ENCODE measurements around the gene LRRN2.
A peak's percentile ranks its signal among the peaks of the same experiment; 100 is the strongest.

Gene LRRN2

GRCh38 chr1:204602111-204602579, 83.4 kb downstream of the LRRN2 start:
- DNase-seq (ENCODE audit: low read depth, low spot score), result no peak

GRCh38 chr1:204600968-204601367, 84.6 kb downstream of the LRRN2 start:
- no peak for DNase-seq (ENCODE audit: low read depth, low spot score)

GRCh38 chr1:204600203-204600602, 85.3 kb downstream of the LRRN2 start:
- no peak for DNase-seq (ENCODE audit: low read depth, low spot score)

DNA sequence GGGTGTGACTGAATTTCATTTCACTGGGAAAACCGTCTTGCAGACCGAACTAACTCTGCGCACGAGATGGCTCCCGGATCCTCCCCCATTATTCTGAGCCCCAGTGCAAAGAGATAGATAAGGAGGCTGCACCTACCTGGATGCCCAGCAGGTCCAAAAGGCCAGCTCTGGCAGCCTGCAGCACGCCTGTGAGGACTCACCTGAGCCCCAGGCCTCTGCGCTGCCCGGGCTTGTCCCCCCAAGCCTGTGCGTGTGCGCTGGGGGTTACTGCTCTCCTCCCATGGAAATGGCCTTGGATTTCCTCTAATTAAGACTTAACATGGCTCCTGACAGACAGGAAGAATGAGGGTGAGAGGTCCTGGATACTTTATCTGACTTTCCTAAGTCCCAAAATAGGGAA, 85.9 kb downstream of the LRRN2 start:
- no peak for DNase-seq (ENCODE audit: low read depth, low spot score)

GRCh38 chr1:204599098-204599497, 86.4 kb downstream of the LRRN2 start:
- DNase-seq (ENCODE audit: low read depth, low spot score), result no peak

DNA sequence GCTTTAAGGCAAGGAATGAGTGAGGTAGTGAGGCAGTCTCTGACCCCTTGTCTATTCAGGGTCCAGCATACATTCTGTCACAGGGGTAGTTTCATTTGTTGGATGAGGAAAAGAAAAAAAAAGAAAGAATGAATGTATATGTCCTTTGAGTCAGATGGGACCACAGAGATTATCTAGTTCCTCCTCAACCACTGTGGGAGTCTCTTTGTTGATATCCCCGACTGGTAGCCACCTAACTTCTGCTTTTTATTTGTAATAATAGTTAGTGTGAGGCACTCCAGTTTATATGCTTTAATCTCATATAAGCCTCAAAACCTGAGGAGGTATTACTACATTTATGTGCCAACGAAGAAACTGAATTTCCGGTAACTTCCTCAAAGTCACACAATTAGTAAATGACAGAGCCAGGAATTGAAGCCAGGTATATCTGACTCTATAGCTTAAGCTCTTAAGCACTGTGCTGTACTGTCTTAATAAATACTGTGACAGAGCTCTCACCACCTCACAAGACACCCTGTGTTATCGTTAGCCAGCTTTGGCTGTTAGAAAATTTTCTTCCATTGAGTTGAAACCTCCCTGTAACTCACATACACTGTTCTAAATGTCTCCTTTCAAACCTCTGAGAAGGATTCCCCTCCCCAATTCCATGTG, 87.1 kb downstream of the LRRN2 start:
- no peak for DNase-seq (ENCODE audit: low read depth, low spot score)

DNA sequence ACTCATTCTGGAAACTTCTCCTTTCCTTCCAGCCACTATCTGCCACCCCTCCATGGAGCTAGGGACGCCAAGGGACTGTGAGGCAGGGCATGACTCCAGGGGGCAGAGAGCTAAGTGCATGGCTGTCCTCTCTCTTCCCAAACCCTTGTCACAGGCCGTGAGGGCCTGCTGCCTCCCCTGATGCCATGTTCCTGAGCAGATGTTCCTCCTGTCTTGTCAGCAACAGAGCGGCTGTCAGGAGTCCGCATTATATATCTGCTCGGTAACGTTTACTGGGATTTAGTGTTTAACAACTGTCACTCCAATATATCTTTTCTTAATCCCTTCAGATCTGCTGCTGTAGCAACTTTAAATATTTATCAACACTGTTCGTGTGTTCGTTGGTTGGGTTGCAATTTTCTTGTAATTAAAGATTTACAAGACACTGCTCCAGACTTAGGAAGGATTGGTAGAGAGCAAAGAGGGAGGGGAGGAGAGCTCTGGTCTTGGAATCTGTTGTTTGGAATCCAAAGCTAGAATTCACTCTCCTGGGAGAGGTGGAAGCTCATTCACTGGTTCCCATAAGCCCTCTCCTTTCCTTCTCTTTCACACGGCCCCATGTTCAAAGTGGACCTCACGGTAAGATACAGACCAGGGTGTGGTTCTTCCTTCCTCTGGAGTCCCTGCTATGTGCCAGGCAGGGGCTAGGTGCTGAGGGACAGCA, 93.1 kb downstream of the LRRN2 start:
- no peak for DNase-seq (ENCODE audit: low read depth, low spot score)

GRCh38 chr1:204591473-204592090, 94.0 kb downstream of the LRRN2 start:
- no peak for DNase-seq (ENCODE audit: low read depth, low spot score)

- no peak for DNase-seq (ENCODE audit: low read depth, low spot score)
These were observed 96.0 kb downstream of the LRRN2 start for GRCh38 chr1:204589409-204590038.

DNA sequence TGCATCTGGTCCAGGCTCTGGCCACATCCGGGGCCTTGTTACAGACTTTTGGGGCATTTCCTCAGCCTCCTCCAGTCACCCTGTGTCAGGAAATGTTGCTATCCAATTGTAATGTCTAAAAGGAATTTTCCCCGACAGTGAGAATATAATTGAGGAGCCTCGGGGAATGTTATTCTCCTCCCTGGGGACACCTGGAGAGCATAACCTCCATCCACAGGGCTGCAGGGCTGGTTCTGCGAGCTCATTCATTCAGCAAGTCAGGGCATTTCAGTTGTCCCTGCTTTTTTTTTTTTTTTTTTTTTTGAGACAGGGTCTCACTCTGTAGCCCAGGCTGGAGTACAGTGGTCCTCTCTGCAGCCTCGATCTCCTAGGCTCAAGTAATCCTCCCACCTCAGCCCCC, 96.7 kb downstream of the LRRN2 start:
- no peak for DNase-seq (ENCODE audit: low read depth, low spot score)

DNA sequence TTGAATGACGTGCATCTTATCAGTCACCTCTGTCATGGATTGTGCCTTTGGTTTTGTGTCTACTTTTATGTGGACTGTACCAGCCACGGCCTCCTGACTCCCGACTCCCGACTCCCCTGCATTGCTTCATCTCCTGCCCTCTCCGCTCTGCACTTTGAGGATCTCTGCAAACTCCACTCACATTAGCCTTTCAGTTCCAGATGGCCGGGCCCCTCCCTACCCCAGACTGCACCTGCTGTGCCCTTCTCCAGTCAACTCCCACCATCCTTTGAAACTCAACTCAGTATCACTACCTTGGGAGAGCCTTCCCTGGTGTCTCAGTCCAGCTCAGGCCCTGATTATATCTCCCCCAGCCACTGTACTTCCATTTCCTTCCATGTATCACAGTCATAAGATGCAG, 97.9 kb downstream of the LRRN2 start:
- DNase-seq (ENCODE audit: low read depth, low spot score), result no peak

DNA sequence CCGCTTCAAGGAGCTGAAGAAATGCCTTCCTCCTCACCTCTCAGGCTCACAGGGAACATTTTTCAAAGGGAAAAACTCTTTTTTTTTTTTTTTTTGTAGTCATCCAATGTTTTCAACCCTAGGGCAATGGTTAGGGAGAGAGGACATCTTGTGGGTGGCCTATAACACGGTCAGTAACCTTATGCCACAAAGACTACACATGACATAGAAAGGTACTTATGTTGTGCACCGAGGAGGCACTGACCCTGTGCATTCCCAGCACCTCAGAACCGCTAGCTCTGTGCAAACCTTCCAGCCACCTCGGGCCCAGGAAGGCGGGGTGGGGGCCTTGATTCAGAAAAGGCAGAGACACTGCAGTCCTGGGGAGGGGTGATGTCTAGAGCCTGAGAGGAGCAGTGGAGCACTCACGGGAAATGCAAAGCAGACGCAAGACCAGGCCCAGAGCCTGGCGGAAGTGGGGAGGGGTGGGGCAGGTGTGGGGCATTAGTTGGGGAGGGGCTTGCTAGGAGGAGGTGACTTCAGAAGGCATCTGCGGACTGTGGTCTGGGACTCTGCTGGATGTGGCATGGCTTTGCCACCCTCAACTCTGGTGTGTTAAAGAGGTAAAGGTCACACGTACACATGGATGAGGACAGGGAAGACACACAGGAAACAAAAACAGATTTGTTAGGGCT, 100.7 kb downstream of the LRRN2 start:
- no peak for DNase-seq (ENCODE audit: low read depth, low spot score)

- DNase-seq (ENCODE audit: low read depth, low spot score), result no peak
These were observed 101.5 kb downstream of the LRRN2 start for GRCh38 chr1:204583909-204584632.

GRCh38 chr1:204581759-204582158, 103.8 kb downstream of the LRRN2 start:
- DNase-seq (ENCODE audit: low read depth, low spot score), result no peak

GRCh38 chr1:204580862-204581261, 104.7 kb downstream of the LRRN2 start:
- DNase-seq (ENCODE audit: low read depth, low spot score), result no peak

DNA sequence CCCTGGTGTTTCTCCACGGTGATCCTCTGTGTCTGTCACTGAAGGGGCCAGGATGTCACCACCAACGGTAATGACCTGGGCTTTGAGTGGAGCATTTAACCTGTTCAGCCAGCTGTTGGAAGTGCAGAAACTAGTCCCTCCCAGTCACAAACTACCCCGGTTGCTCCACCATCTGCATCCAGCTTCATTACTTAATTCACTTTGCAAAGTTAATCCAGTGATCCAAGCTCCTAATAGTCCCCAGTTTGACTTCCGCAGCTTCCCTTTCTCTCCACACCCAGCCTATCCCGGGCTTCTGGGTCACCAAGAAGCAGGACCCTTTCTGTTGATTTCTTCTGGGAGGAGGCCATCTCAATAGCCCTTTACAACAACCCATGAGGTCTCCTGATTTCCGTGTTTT, 105.9 kb downstream of the LRRN2 start:
- no peak for DNase-seq (ENCODE audit: low read depth, low spot score)

- peak; percentile 7 for DNase-seq (ENCODE audit: low read depth, low spot score)
These were observed 106.5 kb downstream of the LRRN2 start for GRCh38 chr1:204578867-204579664.

- DNase-seq (ENCODE audit: low read depth, low spot score), result no peak
These were observed 107.6 kb downstream of the LRRN2 start for GRCh38 chr1:204577794-204578478.

- no peak for DNase-seq (ENCODE audit: low read depth, low spot score)
These were observed 109.1 kb downstream of the LRRN2 start for GRCh38 chr1:204576422-204576821.
